ENCODE results near the gene GATB. TPM values are rescaled to one million over a fixed set of nuclear protein-coding genes. Genes with fewer than 3 reads are reported as not detected.

Gene GATB
- total and polyA plus RNA-seq, 2 donors (not counting 1 experiment from before 2014, with no cell fraction given) = 18.7 to 20.8 TPM

GRCh38 chr4:151624626-151625565, 135.9 kb downstream of the GATB start:
- Histone ChIP-seq H3K9me3 (ENCODE audit: control insufficient read depth, insufficient read depth, low read depth, low read length) (no peaks in the 10 kb centered on the region), H3K27ac (ENCODE audit: insufficient read depth, low read length) (no peak overlapping the region), H4K20me1 (ENCODE audit: control insufficient read depth, extremely low read depth, insufficient read depth, low read length) (peaks cover under 1% of the 10 kb centered on the region), H3K36me3 (ENCODE audit: control insufficient read depth, insufficient read depth, low read length) (no peaks in the 10 kb centered on the region), H3K9ac (ENCODE audit: insufficient read depth, low read length) (no peak overlapping the region), H3K4me3 (replicated peaks in 1 of 4; ENCODE audit: control extremely low read depth in 1 of 4, insufficient read depth in 1 of 4, low read depth in 3 of 4, low read length in 4 of 4) (no peak overlapping the region), H3K4me1 (ENCODE audit: control insufficient read depth, extremely low read depth, insufficient read depth, low read length) (peaks cover 3% of the 10 kb centered on the region), H3K79me2 (ENCODE audit: control insufficient read depth, insufficient read depth, low read length) (no peaks in the 10 kb centered on the region), H2AFZ (ENCODE audit: low read length) (no peak overlapping the region), H3K4me2 (ENCODE audit: extremely low read depth, insufficient read depth, low read length) (no peak overlapping the region), H3K27me3 (ENCODE audit: control insufficient read depth, insufficient read depth, low read length) (peaks cover 3% of the 10 kb centered on the region)
- TF ChIP-seq EZH2 (IDR thresholded peaks at IDR 0.05; ENCODE audit: low read length, missing control alignments) (no peak), CTCF (conservative IDR thresholded peaks at IDR 0.05 in 1 of 2, IDR thresholded peaks at IDR 0.05 in 1 of 2; ENCODE audit: low read depth in 1 of 2, low read length in 2 of 2) (no peak)
- no peak for DNase-seq (ENCODE audit: low read depth in 2 of 2)

All from fibroblast of lung (primary cell).